GM18868 (cell line): ENCODE measurements around the gene NAALADL1.

ENCODE experiments used
- ATAC-seq: cut with Tn5 transposase; IDR thresholded peaks from one replicate; pipeline ENCODE4 v1.9.1; 2021; ENCODE audit warnings: mild to moderate bottlenecking, moderate library complexity; ENCODE audit not compliant: unreplicated experiment

Gene NAALADL1, protein sequence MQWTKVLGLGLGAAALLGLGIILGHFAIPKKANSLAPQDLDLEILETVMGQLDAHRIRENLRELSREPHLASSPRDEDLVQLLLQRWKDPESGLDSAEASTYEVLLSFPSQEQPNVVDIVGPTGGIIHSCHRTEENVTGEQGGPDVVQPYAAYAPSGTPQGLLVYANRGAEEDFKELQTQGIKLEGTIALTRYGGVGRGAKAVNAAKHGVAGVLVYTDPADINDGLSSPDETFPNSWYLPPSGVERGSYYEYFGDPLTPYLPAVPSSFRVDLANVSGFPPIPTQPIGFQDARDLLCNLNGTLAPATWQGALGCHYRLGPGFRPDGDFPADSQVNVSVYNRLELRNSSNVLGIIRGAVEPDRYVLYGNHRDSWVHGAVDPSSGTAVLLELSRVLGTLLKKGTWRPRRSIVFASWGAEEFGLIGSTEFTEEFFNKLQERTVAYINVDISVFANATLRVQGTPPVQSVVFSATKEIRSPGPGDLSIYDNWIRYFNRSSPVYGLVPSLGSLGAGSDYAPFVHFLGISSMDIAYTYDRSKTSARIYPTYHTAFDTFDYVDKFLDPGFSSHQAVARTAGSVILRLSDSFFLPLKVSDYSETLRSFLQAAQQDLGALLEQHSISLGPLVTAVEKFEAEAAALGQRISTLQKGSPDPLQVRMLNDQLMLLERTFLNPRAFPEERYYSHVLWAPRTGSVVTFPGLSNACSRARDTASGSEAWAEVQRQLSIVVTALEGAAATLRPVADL

DNA sequence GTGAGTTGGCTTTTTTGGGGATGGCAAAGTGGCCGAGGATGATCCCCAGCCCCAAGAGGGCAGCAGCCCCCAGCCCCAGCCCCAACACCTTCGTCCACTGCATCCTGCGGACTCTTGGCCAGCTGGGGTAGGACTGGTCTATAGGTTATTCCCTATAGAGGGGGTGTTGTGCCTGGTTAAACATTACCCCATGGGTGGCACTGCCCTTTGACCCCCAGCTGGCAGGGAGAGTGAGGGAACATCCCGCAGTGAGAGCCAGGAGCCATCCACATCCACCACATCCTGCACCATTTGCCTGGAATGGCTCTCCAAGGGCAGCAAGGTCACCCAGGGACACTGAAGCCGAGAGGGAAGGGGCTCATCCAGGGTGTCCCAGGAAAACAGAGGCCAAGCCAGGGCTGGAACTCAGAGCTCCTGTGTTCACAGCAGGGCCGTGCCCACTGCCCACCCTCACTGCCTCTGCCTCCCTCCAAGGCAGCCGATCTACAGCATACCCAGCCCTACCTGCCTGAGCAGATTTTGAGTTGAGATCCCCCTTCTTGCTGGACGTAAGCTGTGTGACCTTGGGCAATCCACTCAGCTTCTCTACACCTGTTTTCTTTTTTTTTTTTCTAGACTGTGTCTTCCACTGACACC lies at the start of gene NAALADL1:
TSS of gene NAALADL1 (minus strand) at position 135 of the 636 bp plus-strand sequence. CDS start at position 103, 32 bp downstream.
- ATAC-seq, result no peak

- no peak for ATAC-seq
Measured at GRCh38 chr11:65107751-65108468, 49.6 kb upstream of the NAALADL1 start.

DNA sequence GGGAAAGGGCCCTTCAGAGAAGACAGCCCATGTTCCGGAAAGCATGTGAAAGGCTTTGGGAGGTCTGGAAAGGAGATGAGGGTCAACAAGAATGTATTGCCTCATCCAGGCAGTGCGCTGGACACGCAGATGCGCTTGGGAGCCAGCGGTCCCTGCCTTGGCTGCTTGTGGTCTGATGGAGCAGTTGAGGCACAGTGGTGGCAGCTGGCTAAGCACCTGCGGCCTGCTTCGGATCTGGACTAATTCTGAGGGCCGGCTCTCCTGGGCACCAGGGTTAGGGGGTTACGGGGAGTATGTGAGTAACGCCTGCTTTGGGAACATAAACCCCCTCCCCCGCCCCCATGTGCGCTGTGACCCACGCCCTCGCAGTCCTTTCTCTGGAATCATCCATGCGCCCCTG lies 48.7 kb upstream of the NAALADL1 start:
- ATAC-seq, result no peak

DNA sequence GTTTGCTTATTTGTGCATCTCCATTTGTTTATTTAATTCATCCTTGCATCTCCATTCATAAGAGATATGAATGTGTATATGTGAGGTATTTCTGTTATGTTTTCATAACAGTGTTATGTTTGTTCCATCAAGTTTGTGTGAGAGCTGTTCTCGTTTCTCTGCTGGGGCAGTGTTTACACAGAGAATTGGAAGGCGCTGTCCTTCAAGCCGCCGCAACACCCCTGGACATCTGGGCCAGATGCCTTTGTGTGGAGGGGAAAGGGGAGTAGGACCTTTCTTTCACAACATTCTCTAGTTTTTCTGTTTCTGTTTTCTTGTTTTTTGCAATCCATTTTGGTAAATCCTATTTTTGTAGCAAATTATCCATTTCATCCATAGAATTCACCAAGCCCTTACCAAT lies 46.3 kb upstream of the NAALADL1 start:
- ATAC-seq, result no peak

GRCh38 chr11:65103476-65103875 lies 45.1 kb upstream of the NAALADL1 start:
- ATAC-seq, result no peak

DNA sequence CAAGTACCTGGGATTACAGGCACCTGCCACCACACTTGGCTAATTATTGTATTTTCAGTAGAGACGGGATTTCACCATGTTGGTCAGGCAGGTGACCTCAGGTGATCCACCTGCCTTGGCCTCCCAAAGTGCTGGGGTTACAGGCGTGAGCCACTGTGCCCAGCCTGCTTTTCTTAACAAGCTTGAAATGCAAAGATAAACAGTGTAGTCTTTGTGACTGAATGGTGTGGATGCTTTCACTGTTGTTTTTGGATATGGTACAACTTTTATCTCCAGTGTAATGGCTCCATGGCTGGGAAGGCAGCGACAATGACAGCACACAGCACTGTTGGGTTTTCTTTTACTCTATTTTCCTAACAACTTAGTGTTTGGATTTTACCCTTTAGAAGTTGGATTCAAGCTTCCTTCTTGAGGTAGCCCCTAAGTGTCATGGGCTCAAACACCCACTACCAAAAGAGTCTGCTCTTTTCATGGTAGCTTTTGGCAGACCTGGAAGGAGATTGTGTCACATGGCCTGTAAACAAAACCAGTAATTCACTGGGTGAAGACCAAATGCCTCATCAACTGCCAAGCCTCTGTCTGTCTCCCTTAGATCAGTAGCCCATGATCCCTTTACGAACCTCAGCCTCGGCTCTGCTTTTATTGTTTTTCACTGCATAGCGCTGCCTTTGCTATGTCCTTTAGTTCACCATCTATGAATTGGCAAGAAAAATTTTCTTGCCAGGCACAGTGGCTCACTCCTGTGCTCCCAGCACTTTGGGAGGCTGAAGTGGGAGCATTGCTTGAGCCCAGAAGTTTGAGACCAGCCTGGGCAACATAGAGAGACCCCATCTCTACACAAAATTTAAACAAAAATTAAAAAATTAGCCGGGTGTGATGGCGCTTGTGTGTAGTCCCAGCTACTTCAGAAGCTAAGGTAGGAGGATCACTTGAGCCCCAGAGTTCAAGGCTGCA lies 44.1 kb upstream of the NAALADL1 start:
- ATAC-seq, result no peak

DNA sequence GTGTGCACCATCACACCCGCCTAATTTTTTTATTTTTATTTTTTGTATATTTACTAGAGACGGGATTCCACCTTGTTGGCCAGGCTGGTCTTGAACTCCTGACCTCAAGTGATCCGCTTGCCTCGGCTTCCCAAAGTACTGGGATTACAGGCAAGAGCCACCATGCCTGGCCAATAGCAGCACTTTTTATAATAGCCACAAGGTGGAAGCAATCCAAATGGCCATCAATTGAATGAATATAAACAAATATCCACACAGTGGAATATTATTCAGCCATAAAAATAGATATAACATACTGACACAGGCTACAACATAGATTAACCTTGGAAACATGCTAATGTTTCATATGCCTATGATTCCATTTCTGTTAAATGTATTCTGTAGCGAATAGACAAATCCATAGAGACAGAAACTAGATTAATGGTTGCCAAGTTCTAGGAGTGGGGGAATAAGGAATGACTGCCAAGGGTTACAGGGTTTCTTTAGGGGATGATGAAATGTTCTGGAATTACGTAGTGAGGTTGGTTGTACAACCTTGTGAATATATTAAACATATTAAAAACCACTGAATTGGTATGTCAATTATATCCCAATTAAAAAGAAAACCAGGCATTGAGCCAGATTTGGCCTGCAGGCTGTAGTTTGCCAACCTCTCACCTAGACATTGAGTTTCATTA lies 42.5 kb upstream of the NAALADL1 start:
- ATAC-seq, result no peak

DNA sequence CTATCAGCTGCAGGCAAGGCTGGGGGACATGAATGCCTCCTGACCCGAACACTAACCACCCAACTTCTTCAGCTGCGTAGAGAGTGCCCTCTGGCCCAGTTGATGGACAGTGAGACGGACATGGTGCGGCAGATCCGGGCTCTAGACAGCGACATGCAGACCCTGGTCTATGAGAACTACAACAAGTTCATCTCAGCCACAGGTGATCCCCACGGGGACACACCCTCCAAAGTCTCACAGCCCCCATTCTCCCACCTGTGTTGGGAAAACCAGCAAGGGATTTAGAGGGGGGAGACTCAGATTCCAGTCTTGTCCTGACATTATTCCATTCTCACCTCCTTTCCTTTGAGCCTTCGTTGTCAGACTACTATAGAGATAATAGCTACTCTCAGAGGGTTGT lies 38.6 kb upstream of the NAALADL1 start:
- no peak for ATAC-seq

DNA sequence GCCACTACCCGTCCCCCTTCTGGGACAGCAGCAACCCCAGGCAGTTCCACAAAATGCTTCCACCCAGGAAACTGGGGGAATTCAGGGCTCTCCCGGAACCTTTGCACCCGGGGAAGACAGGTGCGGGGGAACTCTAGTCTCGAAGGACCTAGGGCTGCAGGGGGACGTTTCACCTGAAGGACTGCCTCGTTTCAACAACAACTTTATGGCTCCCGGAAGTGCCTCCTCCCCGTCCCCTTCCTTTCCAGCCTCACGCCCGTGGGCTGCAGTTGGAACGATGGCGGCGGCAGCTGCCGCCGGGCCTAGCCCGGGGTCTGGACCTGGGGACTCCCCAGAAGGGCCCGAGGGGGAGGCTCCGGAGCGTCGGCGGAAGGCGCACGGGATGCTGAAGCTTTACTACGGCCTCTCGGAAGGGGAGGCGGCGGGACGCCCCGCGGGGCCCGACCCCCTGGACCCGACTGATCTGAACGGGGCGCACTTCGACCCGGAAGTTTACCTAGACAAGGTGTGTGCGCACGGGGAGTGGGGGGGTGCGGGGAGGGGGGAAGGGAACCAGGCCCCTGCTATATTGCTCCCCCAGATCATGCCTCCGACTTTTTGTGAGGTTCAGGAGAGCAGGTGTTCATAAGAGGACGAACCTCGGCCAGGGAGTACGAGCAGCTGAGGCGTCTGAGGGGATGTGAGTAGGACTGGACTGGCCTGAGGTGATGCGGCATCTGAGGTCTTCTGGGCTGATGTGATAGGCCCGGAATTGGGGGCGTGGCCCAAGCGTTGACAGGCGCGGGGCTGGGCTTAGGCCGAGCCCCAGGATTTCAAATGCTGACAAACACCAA lies 37.8 kb upstream of the NAALADL1 start, which contains the start of gene VPS51:
TSS of gene VPS51 (plus strand) at position 241 of the 833 bp plus-strand sequence. CDS start at position 278, 37 bp downstream.
- ATAC-seq, result peak; percentile 83

DNA sequence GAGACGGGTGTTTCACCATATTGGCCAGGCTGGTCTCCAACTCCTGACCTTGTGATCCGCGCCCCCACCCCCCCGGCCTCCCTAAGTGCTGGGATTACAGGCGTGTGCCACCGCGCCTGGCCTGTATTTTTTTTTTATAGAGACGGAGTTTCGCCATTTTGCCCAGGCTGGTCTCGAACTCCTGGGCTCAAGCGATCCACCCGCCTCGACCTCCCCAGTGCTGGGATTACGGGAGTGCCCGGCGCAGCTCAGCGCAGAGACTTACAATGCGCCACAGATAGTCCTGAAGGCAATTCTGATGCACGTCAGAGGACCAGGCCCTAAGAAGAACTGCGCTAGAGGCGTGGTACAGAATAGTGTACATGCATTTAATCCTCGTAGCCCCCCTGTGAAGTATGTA lies 37.1 kb upstream of the NAALADL1 start:
- no peak for ATAC-seq

DNA sequence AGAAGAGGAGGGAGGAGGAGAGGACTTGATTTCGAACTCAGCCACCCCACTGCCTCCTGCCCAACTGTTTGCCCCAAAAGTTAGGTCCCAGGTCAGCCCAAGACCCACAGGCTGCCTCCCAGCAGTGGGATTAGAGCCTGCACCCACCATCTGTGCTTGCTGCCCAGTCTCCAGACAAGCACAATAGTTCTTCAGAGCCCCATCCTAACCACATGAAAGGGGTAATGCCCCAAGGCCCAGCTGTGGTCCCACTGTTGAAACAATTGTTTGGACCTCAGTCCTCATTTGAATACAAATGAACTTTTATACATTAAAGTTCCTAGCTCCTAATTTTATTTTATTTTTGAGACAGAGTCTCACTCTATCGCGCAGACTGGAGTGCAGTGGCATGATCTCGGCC lies 32.3 kb upstream of the NAALADL1 start:
- no peak for ATAC-seq

DNA sequence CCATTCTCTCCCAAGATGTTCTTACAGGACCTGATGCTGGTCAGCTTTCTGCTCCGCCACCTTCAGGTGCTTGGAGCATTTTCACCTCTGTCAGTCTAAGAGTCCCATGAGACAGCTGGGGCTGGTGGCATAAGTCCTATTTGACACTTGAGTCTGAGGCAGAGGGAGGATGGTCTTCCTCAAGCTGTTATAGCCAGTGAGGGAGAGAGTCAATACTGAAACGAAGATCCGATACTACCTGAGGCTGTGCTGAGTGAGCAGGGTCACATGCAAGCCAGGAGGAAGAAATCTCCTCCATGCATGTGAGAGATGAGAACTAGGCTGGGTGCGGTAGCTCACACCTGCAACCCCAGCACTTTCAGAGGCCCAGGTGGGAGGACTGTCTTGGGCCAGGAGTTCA lies 31.3 kb upstream of the NAALADL1 start:
- ATAC-seq, result no peak

DNA sequence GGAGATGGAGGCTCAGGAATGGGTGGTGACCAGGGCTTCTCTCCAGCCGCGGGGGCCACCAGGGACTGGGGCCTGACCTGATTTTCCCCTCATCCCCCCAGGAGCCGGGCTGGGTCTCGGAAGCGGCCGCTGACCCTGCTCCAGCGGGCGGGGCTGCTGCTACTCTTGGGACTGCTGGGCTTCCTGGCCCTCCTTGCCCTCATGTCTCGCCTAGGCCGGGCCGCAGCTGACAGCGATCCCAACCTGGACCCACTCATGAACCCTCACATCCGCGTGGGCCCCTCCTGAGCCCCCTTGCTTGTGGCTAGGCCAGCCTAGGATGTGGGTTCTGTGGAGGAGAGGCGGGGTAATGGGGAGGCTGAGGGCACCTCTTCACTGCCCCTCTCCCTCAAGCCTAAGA lies 29.5 kb upstream of the NAALADL1 start:
- no peak for ATAC-seq

- ATAC-seq, result no peak
Measured at GRCh38 chr11:65087216-65087615, 28.9 kb upstream of the NAALADL1 start.

GRCh38 chr11:65086809-65087208 lies 28.5 kb upstream of the NAALADL1 start:
- no peak for ATAC-seq

- ATAC-seq, result no peak
Measured at GRCh38 chr11:65085446-65085845, 27.1 kb upstream of the NAALADL1 start.

- peak; percentile 13 for ATAC-seq
Measured at GRCh38 chr11:65084598-65085375, 26.4 kb upstream of the NAALADL1 start.
